PFSK-1 (cell line): ENCODE measurements around the gene HSDL1.

ENCODE experiments used
- FOXP2 ChIP-seq: optimal IDR thresholded peaks from 2 replicates; pipeline ENCODE3; 2011; ENCODE audit warnings: borderline replicate concordance, control low read depth, inconsistent platforms; ENCODE audit not compliant: insufficient read depth; ENCODE audit errors: extremely low read length, extremely low read depth
- POLR2AphosphoS5 ChIP-seq: IDR thresholded peaks from 2 replicates; pipeline ENCODE4 v1.6.1; 2012; ENCODE audit warnings: low read depth, mild to moderate bottlenecking, control low read depth, low read length, moderate library complexity
- SIN3A ChIP-seq: IDR thresholded peaks from 2 replicates; pipeline ENCODE4 v1.6.1; 2012; ENCODE audit warnings: mild to moderate bottlenecking, low read length, moderate library complexity, borderline replicate concordance; ENCODE audit not compliant: insufficient read depth
- TAF1 ChIP-seq: IDR thresholded peaks from 2 replicates; pipeline ENCODE4 v1.6.1; 2012; ENCODE audit warnings: low read length, control low read depth, borderline replicate concordance; ENCODE audit not compliant: insufficient read depth
- TF ChIP-seq, protein P1 (sequence below), 2 experiments: IDR thresholded peaks; 2 replicates each; pipeline versions ENCODE4 v1.6.1 to v1.8.0; 2011 to 2012; ENCODE audit warnings: low read depth in 2 of 2, low read length in 2 of 2, control low read depth in 1 of 2, inconsistent platforms in 1 of 2, mild to moderate bottlenecking in 1 of 2, moderate library complexity in 1 of 2; ENCODE audit not compliant: insufficient read depth in 1 of 2

Gene HSDL1

DNA sequence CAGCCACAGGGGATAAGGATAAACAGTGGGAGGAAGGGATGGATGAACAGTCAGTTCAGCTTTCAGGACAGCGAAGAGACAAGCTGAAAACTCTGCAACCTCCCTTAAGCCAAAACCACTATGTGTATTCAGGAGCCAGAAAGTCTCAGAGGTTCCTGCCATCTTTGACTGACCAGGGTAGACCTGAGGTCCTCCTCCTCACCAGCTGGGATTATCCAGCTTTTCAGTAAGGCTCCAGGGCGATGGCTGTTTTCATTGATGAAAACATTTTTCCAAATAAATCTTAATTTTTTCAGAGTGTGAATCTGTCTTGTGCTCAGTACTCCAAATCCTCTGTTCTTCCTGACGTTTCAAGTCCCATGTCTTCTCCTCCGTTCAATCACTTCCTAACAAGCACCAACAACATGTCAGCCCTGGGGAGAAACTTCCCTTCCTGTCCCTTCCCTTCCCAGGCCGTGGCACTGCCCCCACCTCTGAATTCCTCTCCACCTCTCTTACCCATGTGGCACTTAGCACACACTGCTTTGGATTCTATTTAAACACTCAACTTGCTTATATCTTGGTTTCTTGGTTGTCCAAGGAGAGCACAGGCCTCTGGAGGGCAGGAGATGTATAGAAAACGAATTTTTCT, 5.2 kb downstream of the HSDL1 start:
- no peak for TF ChIP-seq POLR2AphosphoS5
- TF ChIP-seq, protein P1, sequence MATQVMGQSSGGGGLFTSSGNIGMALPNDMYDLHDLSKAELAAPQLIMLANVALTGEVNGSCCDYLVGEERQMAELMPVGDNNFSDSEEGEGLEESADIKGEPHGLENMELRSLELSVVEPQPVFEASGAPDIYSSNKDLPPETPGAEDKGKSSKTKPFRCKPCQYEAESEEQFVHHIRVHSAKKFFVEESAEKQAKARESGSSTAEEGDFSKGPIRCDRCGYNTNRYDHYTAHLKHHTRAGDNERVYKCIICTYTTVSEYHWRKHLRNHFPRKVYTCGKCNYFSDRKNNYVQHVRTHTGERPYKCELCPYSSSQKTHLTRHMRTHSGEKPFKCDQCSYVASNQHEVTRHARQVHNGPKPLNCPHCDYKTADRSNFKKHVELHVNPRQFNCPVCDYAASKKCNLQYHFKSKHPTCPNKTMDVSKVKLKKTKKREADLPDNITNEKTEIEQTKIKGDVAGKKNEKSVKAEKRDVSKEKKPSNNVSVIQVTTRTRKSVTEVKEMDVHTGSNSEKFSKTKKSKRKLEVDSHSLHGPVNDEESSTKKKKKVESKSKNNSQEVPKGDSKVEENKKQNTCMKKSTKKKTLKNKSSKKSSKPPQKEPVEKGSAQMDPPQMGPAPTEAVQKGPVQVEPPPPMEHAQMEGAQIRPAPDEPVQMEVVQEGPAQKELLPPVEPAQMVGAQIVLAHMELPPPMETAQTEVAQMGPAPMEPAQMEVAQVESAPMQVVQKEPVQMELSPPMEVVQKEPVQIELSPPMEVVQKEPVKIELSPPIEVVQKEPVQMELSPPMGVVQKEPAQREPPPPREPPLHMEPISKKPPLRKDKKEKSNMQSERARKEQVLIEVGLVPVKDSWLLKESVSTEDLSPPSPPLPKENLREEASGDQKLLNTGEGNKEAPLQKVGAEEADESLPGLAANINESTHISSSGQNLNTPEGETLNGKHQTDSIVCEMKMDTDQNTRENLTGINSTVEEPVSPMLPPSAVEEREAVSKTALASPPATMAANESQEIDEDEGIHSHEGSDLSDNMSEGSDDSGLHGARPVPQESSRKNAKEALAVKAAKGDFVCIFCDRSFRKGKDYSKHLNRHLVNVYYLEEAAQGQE (IDR thresholded peaks at IDR 0.05; ENCODE audit: insufficient read depth in 1 of 2, low read depth in 2 of 2, low read length in 2 of 2), result no peak
- TF ChIP-seq TAF1, result no peak
- TF ChIP-seq SIN3A, result no peak
- no peak for TF ChIP-seq FOXP2

DNA sequence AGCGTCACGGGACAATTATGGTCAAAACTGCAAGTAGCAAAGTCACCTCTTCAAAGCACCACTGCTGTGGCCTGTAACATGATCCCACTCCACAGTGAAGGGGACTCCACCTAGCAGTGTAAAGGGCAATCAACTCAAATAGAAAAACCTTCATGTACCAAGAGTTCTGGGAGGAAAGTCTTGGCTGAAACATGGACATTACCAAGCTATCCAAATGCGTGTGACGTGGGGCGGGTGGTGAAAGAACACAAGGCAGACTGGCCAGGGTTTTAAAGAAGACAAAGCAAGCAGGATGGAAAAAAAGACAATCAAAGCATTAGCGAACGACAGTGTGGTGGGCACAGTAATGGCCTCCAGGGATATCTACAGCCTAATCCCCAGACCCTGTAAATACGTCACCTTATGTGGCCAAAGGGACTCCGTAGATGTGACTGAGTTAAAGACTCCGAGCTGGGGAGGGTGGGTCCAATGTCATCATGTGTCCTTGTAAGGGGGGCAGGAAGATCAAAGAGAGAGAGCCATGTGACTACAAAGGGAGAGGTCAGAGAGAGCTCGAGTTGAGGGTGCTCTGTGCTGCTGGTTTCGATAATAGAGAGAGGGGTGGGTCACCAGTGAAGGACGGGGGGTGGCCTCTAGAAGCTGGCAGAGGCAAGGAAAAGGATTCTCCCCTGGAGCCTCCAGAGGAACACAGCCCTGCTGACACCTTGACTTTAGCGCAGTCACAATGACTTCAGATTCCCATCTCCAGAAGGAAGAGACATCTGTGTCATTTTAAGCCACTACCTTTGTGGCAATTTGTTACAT, 6.0 kb downstream of the HSDL1 start:
- TF ChIP-seq SIN3A, result no peak

DNA sequence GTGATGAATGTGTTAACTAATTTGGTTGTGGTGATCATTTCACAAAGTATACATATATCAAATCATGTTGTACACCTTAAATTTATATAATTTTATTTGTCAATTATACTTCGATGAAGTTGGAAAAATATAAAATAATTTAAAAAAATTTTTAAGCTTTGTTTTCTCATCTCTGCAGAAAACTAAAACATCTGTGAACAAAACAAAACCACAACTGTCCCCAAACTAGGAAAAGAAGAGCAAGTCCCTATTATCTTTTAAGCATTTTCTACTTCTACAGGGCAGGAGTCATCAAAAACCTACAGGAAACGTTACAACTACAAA, 6.5 kb downstream of the HSDL1 start:
- TF ChIP-seq, protein P1 (IDR thresholded peaks at IDR 0.05; ENCODE audit: insufficient read depth in 1 of 2, low read depth in 2 of 2, low read length in 2 of 2), result no peak
- TF ChIP-seq POLR2AphosphoS5, result no peak
- TF ChIP-seq SIN3A, result no peak
- no peak for TF ChIP-seq FOXP2
- no peak for TF ChIP-seq TAF1

DNA sequence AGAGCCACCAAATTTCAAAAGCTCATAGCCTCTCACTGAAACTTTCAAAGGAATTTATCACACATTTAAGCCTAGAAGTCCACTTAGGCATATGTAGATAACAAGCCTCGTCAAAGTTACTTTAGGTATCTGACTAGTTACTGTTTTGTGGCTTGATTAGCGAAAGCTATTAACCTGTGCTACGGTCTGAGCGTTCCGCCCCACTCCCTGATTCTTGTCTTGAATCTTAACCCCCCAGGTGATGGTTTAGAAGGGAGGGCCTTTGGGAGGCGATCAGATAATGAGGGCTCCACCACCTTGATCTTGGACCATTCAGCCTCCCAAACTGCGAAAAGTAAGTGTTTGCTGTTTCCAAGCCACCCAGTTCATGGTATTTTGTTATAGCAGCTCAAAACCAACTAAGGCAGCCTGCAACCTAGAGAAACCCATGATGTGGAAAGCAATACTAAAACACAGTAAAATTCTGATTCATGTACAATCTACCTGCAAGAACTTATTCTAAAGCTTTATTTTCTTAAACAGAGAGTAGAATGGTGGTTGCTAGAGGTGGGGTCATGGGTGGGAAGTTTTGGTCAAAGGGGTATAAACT, 7.1 kb downstream of the HSDL1 start:
- TF ChIP-seq POLR2AphosphoS5 (no peak), TAF1 (no peak), SIN3A (no peak)
- TF ChIP-seq, protein P1 (IDR thresholded peaks at IDR 0.05; ENCODE audit: insufficient read depth in 1 of 2, low read depth in 2 of 2, low read length in 2 of 2), result no peak

DNA sequence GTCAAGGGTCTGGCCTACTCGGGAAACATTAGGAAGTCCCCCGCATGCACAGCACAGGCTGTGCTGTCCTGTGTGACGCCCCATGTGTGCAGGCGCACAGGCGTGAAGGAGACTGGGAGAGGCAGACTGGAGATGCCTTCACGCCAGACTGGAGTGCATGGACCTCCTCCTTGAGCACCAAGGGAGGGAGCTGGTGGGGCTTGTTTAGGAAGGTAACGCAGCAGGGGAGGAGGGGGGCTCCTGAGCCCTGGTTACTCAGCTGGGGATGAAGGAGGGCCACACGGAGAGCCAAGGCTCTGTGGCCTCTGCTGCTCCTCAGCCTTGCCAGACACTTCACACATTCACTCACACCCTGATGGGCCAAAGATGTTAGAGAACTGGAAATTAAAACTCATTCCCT, 7.7 kb downstream of the HSDL1 start:
- TF ChIP-seq, protein P1 (IDR thresholded peaks at IDR 0.05; ENCODE audit: insufficient read depth in 1 of 2, low read depth in 2 of 2, low read length in 2 of 2), result no peak
- no peak for TF ChIP-seq POLR2AphosphoS5
- no peak for TF ChIP-seq TAF1
- no peak for TF ChIP-seq SIN3A
- no peak for TF ChIP-seq FOXP2
